Endothelial cell of umbilical vein (primary cell): ENCODE data around the gene TTC23L. TPM values are rescaled to one million over a fixed set of nuclear protein-coding genes. Genes with fewer than 3 reads are reported as not detected.

Experiments
- BruUV-seq: library from RNA; stranded (reverse); fragments of 400-500 nt; replicated peaks from 2 replicates; lab custom pipeline; 2021; lab: Mats Ljungman, UMichigan
- CTCF ChIA-PET: fragments of 300-600, 350-600 bp; sonication (Branson Sonifier 250); formaldehyde crosslinking; loops from one replicate; lab custom pipeline; 2021; ENCODE audit warnings: antibody characterized with exemption, inconsistent platforms; lab: Charles Lee
- POLR2A ChIA-PET: fragments of 300-600, 350-600 bp; sonication (Branson Sonifier 250); formaldehyde crosslinking; loops from one replicate; lab custom pipeline; 2021; ENCODE audit warnings: antibody characterized with exemption, inconsistent platforms; lab: Charles Lee
- DNase-seq: peaks from one replicate; pipeline ENCODE4 v3.0.0-alpha.2; 2011; ENCODE audit warnings: low read depth, low spot score
- FAIRE-seq: peaks from 2 replicates; lab custom pipeline; 2011; peaks lifted over from hg19 to GRCh38; lab: Jason Lieb, UNC
- H2AFZ ChIP-seq: 2 replicates; pipeline ENCODE4 v1.6.0; 2012; ENCODE audit warnings: low read depth, low read length, control low read depth, inconsistent platforms
- H3K27ac ChIP-seq: 2 replicates; pipeline ENCODE4 v1.5.1; 2011; ENCODE audit warnings: low read depth, mild to moderate bottlenecking, control low read depth, low read length, moderate library complexity; ENCODE audit not compliant: insufficient read depth
- H3K27me3 ChIP-seq, 2 experiments: 2 replicates each; pipeline versions ENCODE4 v1.6.0 to v1.6.1; 2011; ENCODE audit warnings: low read length in 2 of 2, mixed read lengths in 1 of 2; ENCODE audit not compliant: control insufficient read depth in 2 of 2, insufficient read depth in 2 of 2
- H3K36me3 ChIP-seq, 2 experiments: 2 replicates in 1 of 2; 3 replicates in 1 of 2; pipeline ENCODE4 v1.5.1; 2011; ENCODE audit warnings: low read length in 2 of 2, mild to moderate bottlenecking in 1 of 2, moderate library complexity in 1 of 2; ENCODE audit not compliant: control insufficient read depth in 2 of 2, insufficient read depth in 2 of 2; ENCODE audit errors: extremely low read depth in 1 of 2
- H3K4me1 ChIP-seq: 3 replicates; pipeline ENCODE4 v1.5.1; 2011; ENCODE audit warnings: mild to moderate bottlenecking, low read length; ENCODE audit not compliant: control insufficient read depth, insufficient read depth; ENCODE audit errors: extremely low read depth
- H3K4me2 ChIP-seq: 2 replicates; pipeline ENCODE4 v1.6.1; 2011; ENCODE audit warnings: low read length, control low read depth, mixed read lengths; ENCODE audit not compliant: insufficient read depth
- H3K4me3 ChIP-seq, 3 experiments: fragments of 200-600 bp in 1 of 3; sonication (generic), shearing (Covaris generic) in 1 of 3; replicated peaks in 1 of 3; 2 replicates each; pipeline ENCODE4 v1.5.1; 2011 to 2016; ENCODE audit warnings: control low read depth in 3 of 3, low read length in 3 of 3, mild to moderate bottlenecking in 2 of 3, inconsistent platforms in 1 of 3, low read depth in 1 of 3, moderate library complexity in 1 of 3; ENCODE audit not compliant: insufficient read depth in 1 of 3
- H3K79me2 ChIP-seq: 2 replicates; pipeline ENCODE4 v1.6.0; 2012; ENCODE audit warnings: low read length, inconsistent platforms; ENCODE audit not compliant: control insufficient read depth, insufficient read depth
- H3K9ac ChIP-seq: replicated peaks from 2 replicates; pipeline ENCODE3; 2011; ENCODE audit warnings: low read length, control low read depth; ENCODE audit not compliant: insufficient read depth; ENCODE audit errors: extremely low read depth
- H3K9me1 ChIP-seq: replicated peaks from 3 replicates; pipeline ENCODE4 v1.6.0; 2011; ENCODE audit warnings: mild to moderate bottlenecking, low read length; ENCODE audit not compliant: control insufficient read depth, insufficient read depth; ENCODE audit errors: extremely low read depth
- H3K9me3 ChIP-seq: replicated peaks from 2 replicates; pipeline ENCODE4 v1.5.1; 2012; ENCODE audit warnings: low read length, inconsistent platforms; ENCODE audit not compliant: control insufficient read depth, insufficient read depth
- H4K20me1 ChIP-seq: replicated peaks from 2 replicates; pipeline ENCODE3; 2011; ENCODE audit warnings: mild to moderate bottlenecking, low read length; ENCODE audit not compliant: control insufficient read depth, insufficient read depth; ENCODE audit errors: extremely low read depth
- CTCF ChIP-seq, 2 donors: IDR thresholded peaks; 1 replicate in 1 of 2; 2 replicates in 1 of 2; pipeline ENCODE4 v1.5.1; 2011; ENCODE audit warnings: low read length in 2 of 2, mild to moderate bottlenecking in 2 of 2, moderate library complexity in 2 of 2, control low read depth in 1 of 2, inconsistent platforms in 1 of 2, low read depth in 1 of 2; ENCODE audit not compliant: insufficient read depth in 1 of 2; ENCODE audit errors: extremely low read depth in 1 of 2
- EZH2 ChIP-seq: IDR thresholded peaks from 2 replicates; pipeline ENCODE4 v1.6.1; 2012; ENCODE audit warnings: borderline replicate concordance, low read depth, mild to moderate bottlenecking, moderate library complexity, low read length, inconsistent platforms; ENCODE audit not compliant: severe bottlenecking
- FOS ChIP-seq: IDR thresholded peaks from 2 replicates; pipeline ENCODE4 v1.6.1; 2011; ENCODE audit warnings: mild to moderate bottlenecking, low read length, moderate library complexity, borderline replicate concordance; ENCODE audit not compliant: insufficient read depth
- GATA2 ChIP-seq: IDR thresholded peaks from 2 replicates; pipeline ENCODE4 v1.7.0; 2011; ENCODE audit warnings: low read depth, mild to moderate bottlenecking, moderate library complexity, mixed read lengths, low read length; ENCODE audit not compliant: insufficient read length, insufficient read depth
- JUN ChIP-seq: IDR thresholded peaks from 2 replicates; pipeline ENCODE4 v1.6.1; 2011; ENCODE audit warnings: borderline replicate concordance, low read depth; ENCODE audit not compliant: insufficient read length, insufficient read depth
- MAX ChIP-seq: IDR thresholded peaks from 2 replicates; pipeline ENCODE4 v1.6.1; 2011; ENCODE audit not compliant: insufficient read depth, insufficient read length
- MYC ChIP-seq: IDR thresholded peaks from one replicate; pipeline ENCODE4 v1.6.1; 2011; ENCODE audit warnings: mild to moderate bottlenecking, low read depth, low read length
- POLR2A ChIP-seq: IDR thresholded peaks from 2 replicates; pipeline ENCODE4 v1.6.1; 2012; ENCODE audit warnings: low read depth, mild to moderate bottlenecking, control low read depth, low read length
- POLR2AphosphoS5 ChIP-seq: IDR thresholded peaks from 2 replicates; pipeline ENCODE4 v1.6.1; 2012; ENCODE audit warnings: low read depth, mild to moderate bottlenecking, control low read depth, low read length, moderate library complexity; ENCODE audit not compliant: insufficient read depth
- dilution Hi-C: fragments of 300-500 bp; cut with MboI; formaldehyde crosslinking; loops from one replicate; pipeline ENCODE4 v1.15.0; 2019; ENCODE audit warnings: low sequenced_read_pairs; ENCODE audit not compliant: extremely low pct_ligation_motif_present
- intact Hi-C: fragments of 100-400 bp; cut with micrococcal nuclease; formaldehyde crosslinking; loops from one replicate; pipeline ENCODE4 v1.10.0; 2022
- polyA plus RNA-seq, 4 experiments: library from polyadenylated mRNA; depleted of rRNA in 3 of 4; stranded (reverse) in 3 of 4; unstranded in 1 of 4; fragments of >200 nt; gene quantifications; 2 replicates each; pipeline versions ENCODE4 v1.2.1 to v1.2.3, GENCODE V29; 2011 to 2012; ENCODE audit warnings: missing spikeins in 1 of 4
- total RNA-seq: library from RNA; stranded (reverse); gene quantifications from 2 replicates; pipeline ENCODE4 v1.2.3, GENCODE V29; 2021

The TTC23L gene
- total and polyA plus RNA-seq, 2 donors (not counting 3 experiments of a cell fraction or from before 2014, with no cell fraction given): not detected

DNA sequence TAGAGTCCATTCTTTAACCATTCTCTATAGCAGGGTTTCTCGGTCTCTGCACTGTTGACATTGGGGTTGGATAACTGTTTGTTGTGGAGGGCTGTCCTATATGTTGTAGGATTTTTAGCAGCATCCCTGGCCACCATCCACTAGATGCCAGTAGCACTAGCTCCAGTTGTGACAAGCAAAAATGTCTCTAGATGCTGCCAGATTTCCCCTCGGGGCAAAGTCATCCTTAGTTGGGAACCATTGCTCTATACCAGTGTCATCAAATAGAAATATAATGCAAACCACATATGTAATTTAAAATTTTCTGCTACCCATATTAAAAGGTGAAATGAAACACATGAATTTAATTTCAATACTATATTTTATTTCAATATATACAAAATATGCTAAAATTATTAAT is 2.9 kb downstream of the TTC23L start:
- no peaks in the 10 kb centered on the region for H3K9me3 ChIP-seq
- H3K36me3 ChIP-seq: no peaks in the 10 kb centered on the region
- H3K27me3 ChIP-seq: peaks cover 3 to 4% of the 10 kb centered on the region in 2 experiments
- TF ChIP-seq FOS (no peak), POLR2A (no peak), POLR2AphosphoS5 (no peak), CTCF (IDR thresholded peaks at IDR 0.05; ENCODE audit: extremely low read depth in 1 of 2, insufficient read depth in 1 of 2, low read depth in 1 of 2, low read length in 2 of 2) (no peak)
- no TSS peak for BruUV-seq
- H3K9me1 ChIP-seq: no peaks in the 10 kb centered on the region
- H3K4me2 ChIP-seq: no peak overlapping the region
- no peak overlapping the region for H3K9ac ChIP-seq
- H3K27ac ChIP-seq: no peak overlapping the region
- no peak overlapping the region for H3K4me3 ChIP-seq
- H2AFZ ChIP-seq: no peak overlapping the region
- no peak for DNase-seq
- ChIA-PET CTCF (interaction anchor here (1.0 to 1.1 kb wide), 2 partner anchors 27 to 355 kb away, joined by 3 read pairs; no protein-coding TSS in a partner anchor), POLR2A (no interaction called here)
- intact Hi-C loops (no loop called here), dilution Hi-C loops (no loop called here)
- no peak for FAIRE-seq
- H4K20me1 ChIP-seq: no peaks in the 10 kb centered on the region
- no peaks in the 10 kb centered on the region for H3K79me2 ChIP-seq
- no peaks in the 10 kb centered on the region for H3K4me1 ChIP-seq

- Histone ChIP-seq H3K79me2 (no peaks in the 10 kb centered on the region), H2AFZ (no peak overlapping the region), H3K27me3 (peaks cover 3 to 5% of the 10 kb centered on the region in 2 experiments), H3K36me3 (no peaks in the 10 kb centered on the region), H3K9me1 (no peaks in the 10 kb centered on the region), H4K20me1 (no peaks in the 10 kb centered on the region), H3K9me3 (no peaks in the 10 kb centered on the region), H3K4me2 (no peak overlapping the region), H3K4me3 (no peak overlapping the region), H3K9ac (no peak overlapping the region), H3K4me1 (no peaks in the 10 kb centered on the region), H3K27ac (no peak overlapping the region)
- BruUV-seq: no TSS peak
- dilution Hi-C loops: no loop called here
- TF ChIP-seq MYC (no peak), POLR2A (no peak), POLR2AphosphoS5 (no peak), MAX (no peak), EZH2 (no peak), FOS (no peak), CTCF (IDR thresholded peaks at IDR 0.05; ENCODE audit: extremely low read depth in 1 of 2, insufficient read depth in 1 of 2, low read depth in 1 of 2, low read length in 2 of 2) (no peak), GATA2 (no peak), JUN (no peak)
- DNase-seq (no peak), FAIRE-seq (no peak)
- intact Hi-C loops: no loop called here
- POLR2A ChIA-PET: no interaction called here
- CTCF ChIA-PET: interaction anchor here (0.9 kb wide), 1 partner anchor 14 kb away, joined by 3 read pairs; no protein-coding TSS in a partner anchor
Observed at GRCh38 chr5:34842554-34842953, 3.6 kb downstream of the TTC23L start.
